GM12801 (cell line): ENCODE results near the gene CLRN3.

Source experiments
- CTCF ChIP-seq: IDR thresholded peaks from one replicate; pipeline ENCODE4 v1.5.1; 2011; ENCODE audit warnings: control low read depth; ENCODE audit not compliant: insufficient read length; ENCODE audit errors: extremely low read depth

Gene CLRN3

GRCh38 chr10:127855591-127855881 lies 37.2 kb downstream of the CLRN3 start:
- no peak for TF ChIP-seq CTCF

- no peak for TF ChIP-seq CTCF
Observed at GRCh38 chr10:127854769-127855590, 37.8 kb downstream of the CLRN3 start.

GRCh38 chr10:127853868-127854768 lies 38.6 kb downstream of the CLRN3 start:
- no peak for TF ChIP-seq CTCF

GRCh38 chr10:127852456-127852855 lies 40.3 kb downstream of the CLRN3 start:
- no peak for TF ChIP-seq CTCF

GRCh38 chr10:127851661-127852194 lies 41.0 kb downstream of the CLRN3 start:
- TF ChIP-seq CTCF, result no peak

- no peak for TF ChIP-seq CTCF
Observed at GRCh38 chr10:127850944-127851343, 41.8 kb downstream of the CLRN3 start.

- no peak for TF ChIP-seq CTCF
Observed at GRCh38 chr10:127849921-127850320, 42.8 kb downstream of the CLRN3 start.
